Stimulated activated naive CD8-positive, alpha-beta T cell treated with anti-CD3 and anti-CD28 coated beads, Interleukin-15, Interleukin-2, amounts not matched to agents 100 U/mL and 50 U/mL, for 24 hours (primary cell): ENCODE results near the gene ARHGAP18.
A peak's percentile ranks its signal among the peaks of the same experiment; 100 is the strongest.
"Not testable (repeated sequence)": the region's sequence is repeated elsewhere in the genome, so short reads cannot be mapped to it uniquely, and the experiment has no call there.

ENCODE experiments used
- ATAC-seq: fragments of 150-1000 bp; cut with Tn5 transposase; one replicate; pipeline ENCODE4 v1.10.0; 2021
- DNase-seq: peaks from one replicate; pipeline ENCODE4 v3.0.0; 2021

Gene ARHGAP18

DNA sequence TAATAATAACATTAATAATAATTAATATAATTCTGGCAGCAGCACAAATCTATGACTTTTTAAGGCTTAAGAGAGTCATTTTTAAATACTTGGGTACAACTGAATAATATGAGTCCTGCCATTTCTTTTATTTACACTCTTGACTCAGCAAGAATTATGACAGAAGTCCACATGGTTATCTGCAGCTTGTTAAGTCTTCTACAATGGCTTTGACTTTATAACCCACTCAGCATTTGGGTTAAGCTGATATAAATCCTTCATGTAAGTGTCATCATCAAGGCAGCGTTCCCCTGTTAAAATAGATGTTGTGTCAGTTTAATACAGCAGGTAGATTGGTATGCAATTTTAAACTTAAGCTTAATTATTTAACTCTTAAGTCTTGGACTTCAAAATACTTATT is 131.7 kb downstream of the ARHGAP18 start:
- no peak for DNase-seq
- ATAC-seq = no peak

DNA sequence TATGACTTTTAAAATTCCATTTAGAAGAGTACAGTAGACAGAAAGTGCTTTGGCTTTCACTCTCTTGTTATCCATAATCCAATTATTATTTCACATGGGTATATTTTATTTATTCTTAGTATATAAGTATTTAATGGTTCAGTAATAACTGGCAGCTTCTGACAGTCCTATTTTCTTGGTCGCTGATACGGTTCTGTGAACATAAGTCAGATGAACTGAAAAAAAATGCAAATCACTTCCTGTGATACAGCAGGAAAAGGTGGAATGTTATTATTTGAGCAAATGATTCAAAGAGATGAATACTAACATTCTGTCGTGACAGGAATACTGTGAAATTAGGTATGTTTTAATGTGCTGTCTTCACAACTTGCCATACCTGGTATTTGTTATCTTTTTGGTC is 132.3 kb downstream of the ARHGAP18 start:
- ATAC-seq (no peak), DNase-seq (no peak)

DNA sequence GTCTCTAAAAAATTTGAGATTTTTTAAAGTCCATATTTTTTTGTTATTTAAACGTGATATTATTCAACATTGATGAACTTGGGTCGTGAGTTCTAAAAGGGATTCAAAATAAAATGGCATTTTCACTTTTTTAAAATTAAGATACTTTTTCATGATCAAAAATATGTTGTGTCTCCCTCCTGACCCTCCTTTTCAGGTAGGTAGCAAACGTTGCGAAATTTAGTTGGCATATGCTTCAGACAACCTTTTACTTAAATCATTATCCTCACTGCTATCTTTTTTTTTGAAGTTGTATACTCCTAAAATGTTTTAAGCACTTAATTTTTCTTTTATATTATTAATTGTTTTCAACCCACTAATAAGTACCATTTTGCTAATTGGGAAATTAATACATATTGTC is 133.5 kb downstream of the ARHGAP18 start:
- DNase-seq (no peak), ATAC-seq (no peak)

DNA sequence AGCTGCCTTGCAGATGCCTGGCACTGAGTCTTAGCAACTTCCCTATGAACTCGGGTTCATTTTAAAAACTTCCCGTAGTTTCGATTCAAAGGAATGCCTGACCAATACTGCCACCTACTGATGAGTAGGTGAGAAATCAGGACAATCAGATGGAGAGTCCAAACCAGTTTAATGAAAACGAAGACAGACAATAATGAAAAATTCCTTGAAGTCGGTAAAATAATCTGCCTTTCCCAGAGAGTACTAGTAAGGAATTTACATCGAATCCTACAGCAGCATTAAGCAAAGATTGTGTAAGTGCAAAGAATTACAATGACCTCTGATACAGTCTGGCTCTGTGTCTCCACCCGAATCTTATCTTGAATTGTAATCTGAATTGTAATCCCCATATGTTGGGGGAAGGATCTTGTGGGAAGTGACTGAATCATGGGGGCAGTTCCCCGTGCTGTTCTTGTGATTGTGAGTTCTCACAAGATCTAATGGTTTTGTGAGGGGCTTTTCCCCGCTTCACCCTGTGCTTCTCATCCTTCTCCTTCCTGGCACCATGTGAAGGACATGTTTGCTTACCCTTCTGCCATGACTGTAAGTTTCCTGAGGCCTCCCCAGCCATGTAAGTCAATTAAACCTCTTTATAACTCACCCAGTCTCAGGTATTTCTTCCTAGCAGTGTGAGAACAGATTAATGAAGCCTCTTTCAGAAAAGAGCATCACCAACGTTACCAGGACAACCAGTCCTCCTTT is 134.4 kb downstream of the ARHGAP18 start:
- ATAC-seq (peak; percentile 32), DNase-seq (no peak)

DNA sequence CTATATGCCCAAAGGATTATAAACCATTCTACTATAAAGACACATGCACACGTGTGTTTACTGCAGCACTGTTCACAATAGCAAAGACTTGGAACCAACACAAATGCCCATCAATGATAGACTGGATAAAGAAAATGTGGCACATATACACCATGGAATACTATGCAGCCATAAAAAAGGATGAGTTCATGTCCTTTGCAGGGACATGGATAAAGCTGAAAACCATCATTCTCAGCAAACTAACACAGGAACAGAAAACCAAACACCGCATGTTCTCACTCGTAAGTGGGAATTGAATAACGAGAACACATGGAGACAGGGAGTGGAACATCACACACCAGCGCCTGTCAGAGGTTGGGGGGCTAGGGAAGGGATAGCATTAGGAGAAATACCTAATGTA is 135.4 kb downstream of the ARHGAP18 start:
- DNase-seq, ATAC-seq: not testable (repeated sequence)

DNA sequence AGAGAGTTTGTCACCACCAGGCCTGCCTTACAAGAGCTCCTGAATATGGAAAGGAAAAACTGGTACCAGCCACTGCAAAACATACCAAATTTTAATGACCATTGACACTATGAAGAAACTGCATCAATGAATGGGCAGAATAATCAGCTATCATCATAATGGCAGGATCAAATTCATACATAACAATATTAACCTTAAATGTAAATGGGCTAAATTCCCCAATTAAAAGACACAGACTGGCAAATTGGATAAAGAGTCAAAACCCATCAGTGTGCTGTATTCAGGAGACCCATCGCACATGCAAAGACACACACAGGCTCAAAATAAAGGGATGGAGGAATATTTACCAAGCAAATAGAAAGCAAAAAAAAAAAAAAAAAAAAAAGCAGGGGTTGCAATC is 139.0 kb downstream of the ARHGAP18 start:
- DNase-seq, ATAC-seq: not testable (repeated sequence)

DNA sequence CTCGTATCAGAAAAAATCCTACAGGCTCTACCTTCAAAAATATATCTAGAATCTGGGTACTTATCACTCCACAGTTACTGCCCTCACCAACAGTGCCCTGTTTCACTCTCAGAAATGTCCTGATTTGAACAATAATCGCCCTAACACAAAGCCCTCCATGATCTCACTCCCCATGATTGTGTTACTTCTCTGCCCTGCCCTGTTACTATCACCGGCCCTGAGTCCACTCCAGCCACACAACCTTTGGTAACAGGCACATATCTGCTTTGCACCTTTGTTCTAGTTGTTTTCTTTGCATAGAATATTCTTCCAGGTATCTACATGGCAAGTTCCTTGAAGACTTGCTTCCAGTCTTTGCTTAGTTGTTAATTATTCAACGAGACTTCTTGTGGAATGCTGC is 142.0 kb downstream of the ARHGAP18 start:
- DNase-seq = no peak
- ATAC-seq = no peak

DNA sequence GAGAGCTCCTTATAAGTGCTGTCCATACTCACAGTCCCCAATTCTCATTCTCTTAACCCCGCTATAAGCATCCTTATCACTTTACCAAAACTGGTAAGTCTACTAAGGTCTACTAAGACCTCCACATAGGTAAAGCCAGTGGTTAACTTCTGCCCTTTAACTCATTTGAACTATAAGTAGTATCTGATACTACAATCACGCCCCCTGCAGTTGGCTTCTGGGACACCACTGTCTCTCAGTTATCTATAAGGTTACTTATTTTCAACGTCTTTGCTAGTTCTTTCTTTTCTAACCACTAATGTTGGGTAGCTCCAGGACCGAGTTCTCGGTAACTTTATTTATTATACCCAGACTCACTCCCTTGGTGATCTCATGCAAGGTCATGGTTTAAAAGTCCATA is 142.6 kb downstream of the ARHGAP18 start:
- ATAC-seq (peak; percentile 65), DNase-seq (peak; percentile 64)

DNA sequence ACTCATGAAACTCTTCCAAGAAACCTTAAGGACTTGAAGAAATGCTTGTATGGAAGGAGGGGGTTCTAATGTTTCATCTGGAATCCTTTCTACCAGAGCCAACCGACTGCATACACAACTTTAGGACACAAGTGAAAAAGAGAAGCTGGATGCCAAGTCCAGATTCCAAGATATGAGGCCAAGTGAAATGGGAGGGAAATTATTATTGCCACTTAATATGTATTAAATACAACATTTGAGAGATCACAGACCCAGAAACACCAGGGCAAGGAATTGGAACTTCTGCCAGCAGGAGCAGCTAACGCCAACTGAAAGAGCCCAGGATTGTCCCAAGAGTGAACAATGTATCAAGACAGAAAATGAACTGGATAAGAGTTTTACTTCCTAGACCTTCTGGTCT is 144.2 kb downstream of the ARHGAP18 start:
- no peak for ATAC-seq
- no peak for DNase-seq

DNA sequence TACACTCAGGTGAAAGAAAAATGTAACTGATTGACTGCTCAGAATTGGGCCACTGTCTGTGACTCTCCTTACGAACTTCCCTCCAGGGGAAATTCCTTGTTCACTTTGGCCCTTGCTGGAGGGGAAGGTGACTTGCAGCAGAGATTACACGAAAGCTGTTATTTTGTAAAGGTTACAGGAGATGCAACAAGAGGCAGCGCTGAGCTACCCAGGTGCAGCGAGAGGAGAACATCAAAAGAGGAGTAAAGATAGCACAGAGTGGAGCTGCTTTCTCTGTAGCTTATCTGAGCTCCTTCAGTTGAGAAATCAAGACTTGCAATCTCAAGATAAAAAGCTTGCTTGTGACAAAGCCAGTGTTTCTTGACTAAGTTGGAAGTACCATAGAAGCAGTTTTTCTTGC is 144.6 kb downstream of the ARHGAP18 start:
- ATAC-seq = no peak
- no peak for DNase-seq

DNA sequence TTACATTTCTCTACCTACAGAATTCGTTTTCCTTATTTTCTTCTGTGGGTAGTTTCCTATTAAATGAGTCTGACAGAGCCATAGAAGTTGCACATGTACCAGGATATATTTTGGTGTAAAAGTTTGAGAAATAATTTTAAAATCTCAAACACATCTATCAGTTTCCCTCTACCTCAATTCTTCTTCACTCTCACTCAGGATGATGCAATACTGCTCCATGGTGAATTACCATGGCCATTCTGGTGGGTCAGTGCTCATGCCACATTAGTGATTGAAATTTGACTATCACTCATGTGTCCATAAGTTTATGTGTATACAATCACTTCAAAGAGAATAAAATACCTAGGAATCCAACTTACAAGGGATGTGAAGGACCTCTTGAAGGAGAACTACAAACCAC is 151.7 kb downstream of the ARHGAP18 start:
- DNase-seq (no peak), ATAC-seq (no peak)

DNA sequence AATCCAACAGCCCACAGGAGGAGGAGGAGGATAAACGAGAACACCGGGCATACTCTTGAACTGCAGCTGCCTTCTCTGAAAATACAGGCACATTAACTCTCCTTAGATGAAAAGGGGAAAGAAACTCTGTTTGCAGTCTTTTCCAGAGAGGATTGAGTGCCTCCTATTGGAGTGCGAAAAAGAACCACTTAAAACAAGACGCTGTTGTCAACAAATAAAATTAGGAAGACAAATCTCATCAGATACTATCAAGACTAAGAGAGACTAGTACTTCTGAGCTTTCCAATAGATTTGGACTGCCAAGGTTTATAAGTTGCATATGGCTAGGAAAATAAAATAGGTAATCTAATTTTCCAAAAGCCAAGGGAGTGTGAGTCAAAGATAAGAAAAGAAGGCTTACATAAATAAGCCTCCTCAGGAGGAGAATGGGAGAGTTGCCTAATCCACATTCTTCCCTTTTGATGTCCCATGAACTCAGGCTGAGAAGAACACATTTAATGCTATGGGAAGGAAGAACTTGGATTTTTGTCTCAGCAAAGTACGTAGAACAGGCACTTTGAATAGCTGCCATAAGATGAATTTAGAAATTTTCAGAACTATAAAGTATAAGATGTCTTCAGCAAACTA is 154.7 kb downstream of the ARHGAP18 start:
- DNase-seq (no peak), ATAC-seq (no peak)

DNA sequence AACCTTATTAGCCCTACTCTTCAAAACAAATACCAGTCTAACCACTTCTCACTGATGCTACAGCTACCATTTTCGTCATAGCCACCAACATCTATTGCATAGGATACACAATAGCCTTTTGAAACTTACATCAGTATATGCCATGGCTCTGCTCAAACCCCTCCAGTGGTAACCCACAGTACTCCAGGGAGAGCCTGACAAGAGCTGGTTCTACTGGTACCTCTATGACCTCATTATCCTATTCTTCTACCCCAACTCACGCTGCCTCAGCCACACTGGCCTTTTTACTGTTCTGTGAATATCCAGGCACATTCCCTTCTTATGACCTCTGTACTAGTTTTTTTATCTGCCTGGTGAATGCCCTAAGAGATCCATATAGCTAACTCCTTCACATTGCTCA is 157.6 kb downstream of the ARHGAP18 start:
- ATAC-seq (no peak), DNase-seq (no peak)

DNA sequence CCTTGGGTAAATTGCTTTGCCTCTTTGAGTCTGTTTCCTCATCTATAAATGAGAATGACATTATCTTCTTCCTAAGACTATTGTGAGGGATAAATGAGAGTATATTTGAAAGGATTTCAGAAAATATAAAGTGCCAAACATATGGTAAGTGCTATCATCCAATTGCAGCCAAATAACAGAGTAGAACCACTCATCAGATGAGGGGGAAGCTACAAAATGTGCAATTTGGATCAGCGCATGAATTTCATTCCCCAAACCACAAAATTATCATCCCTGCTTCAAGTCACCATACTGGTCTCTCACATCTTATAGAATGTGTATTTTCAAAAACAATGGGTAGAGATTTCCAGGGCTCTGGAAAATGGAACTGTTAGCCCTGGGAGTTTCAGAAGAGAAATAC is 158.5 kb downstream of the ARHGAP18 start:
- no peak for ATAC-seq
- no peak for DNase-seq

DNA sequence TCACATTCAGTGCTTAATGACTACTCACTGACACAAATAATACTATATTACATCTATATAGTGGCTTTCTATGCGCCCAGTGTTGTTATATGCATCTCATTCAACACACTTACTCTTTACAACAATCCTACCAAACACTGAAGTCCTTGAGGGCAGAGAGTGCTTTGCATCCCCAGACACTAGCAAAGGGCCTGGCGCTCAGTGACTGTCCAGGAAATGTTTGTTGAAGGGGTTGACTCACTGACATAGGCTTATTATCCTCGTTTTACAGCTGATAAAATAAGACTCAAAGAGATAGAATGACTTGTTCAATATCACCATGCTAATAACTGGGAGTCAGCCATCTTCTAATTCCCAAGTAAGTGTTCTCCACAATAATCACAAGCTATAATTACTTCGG is 163.3 kb downstream of the ARHGAP18 start:
- ATAC-seq = no peak
- DNase-seq = no peak

DNA sequence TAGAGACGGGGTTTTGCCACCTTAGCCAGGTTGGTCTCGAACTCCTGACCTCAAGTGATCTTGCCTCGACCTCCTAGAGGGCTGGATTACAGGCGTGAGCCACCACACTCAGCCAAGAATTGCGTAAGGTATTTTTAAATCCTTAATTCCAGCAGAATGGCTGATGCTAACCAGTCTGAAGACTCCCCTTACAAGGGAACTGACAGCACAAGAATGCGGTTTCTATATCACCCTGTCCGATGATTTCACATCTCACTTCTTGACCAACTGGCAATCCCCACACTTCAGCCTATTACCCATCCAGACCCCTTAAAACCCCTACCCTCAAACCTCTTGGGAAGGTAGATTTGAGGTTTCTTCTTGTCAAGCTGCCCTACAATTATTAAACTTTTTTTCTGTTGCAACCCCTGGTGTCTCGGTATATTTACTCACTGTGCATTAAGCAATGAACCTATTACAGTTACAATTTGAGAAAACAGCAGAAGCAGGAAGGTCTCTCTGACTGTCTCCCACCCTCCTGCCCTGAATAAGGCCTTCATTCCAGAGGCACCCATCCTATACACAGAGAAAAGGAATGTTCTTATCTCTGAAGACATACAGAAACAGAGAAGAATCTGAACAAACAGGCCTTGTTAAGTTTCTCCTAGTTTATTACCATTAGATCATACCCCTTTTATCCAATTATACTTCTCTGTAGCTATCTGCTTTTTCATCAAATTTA is 164.9 kb downstream of the ARHGAP18 start:
- DNase-seq (no peak), ATAC-seq (no peak)

DNA sequence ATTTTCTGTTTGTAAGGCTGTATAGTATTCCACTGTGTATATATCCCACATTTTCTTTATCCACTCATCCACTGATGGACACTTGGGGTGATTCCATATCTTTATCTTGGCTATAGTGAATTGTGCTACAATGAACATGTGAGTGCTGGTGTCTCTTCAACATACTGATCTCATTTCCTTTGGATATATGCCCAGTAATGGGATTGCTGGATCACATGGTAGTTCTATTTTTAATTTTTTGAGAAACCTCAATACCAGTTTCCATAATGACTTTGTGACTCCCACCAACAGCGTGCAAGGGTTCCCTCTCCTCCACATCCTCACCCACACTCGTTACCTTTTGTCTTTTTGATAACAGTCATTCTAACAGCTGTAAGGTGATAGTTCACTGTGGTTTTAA is 166.0 kb downstream of the ARHGAP18 start:
- no peak for DNase-seq
- no peak for ATAC-seq

DNA sequence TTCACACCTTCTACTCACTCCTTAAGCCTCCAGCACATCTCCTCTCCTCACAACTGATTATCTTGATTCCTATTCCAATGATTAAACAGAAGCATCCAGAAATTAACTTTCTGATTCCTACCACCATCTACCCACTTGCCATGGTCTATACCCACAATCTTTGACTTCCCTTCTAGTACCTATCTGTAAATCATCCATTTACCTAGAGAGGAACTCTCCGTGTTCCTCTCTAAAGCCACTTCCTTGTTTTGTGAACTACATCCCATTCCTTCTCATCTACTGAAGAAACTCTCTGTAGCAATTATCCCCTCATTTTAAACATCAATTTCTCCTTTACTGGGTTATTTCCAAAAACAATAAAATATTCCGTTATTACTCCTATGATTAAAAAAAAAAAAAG is 167.3 kb downstream of the ARHGAP18 start:
- ATAC-seq = no peak
- DNase-seq = no peak

DNA sequence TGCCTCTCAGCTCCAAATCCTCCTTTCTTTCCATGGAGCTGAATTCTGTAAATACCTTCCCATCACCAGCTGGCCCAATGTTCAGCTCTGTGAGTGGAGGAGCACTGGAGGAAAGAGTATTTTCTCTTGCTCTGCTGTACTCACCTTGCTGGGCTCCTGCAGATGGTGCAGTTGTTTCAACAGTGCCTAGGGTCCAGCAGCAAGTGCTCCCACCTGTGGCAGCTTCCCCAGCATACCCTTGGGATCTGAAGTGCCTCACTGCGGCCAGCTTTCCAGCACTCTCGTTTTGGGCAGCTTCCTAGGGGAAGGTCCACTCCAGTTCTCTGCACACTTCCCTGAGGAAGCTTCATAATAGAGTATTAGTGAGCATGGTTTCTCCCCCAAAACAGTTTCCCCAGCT is 170.9 kb downstream of the ARHGAP18 start:
- DNase-seq (no peak), ATAC-seq (no peak)

DNA sequence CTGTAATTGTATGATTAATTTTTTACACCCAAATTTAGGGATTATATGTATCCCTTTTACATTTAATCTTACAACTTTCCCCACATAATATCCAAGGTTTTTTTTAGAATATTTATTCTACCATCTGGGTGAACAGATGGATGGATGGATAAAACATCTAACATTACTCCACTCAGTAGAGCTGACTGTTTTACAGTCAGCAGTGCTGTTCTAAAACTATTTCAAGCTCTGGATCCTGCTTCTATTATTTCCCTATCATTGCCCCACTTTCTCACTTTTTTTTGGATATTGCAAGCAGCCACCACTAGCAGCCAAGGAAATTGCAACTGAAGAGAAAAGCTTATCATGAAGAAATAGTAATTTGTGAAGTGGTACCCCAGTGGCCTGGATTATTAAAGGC is 173.7 kb downstream of the ARHGAP18 start:
- no peak for ATAC-seq
- no peak for DNase-seq

DNA sequence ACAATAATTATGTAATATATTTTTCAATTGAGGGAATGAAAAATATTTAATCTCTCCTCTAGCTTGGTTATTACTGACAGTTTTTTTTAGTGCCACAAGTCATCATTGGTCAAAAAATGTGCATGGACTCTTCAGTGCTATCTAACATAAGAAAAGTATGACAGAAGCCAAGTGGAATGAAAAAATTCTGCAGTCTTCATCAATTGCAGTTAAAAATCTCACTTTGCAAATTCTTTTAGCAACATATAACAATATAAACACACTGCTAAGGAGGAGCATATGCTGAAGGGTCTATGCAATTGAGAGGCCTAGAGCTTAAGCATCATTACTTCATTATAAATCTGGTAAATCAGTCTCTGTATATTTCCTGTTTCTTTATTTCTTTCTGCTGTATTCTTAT is 175.1 kb downstream of the ARHGAP18 start:
- ATAC-seq (no peak), DNase-seq (no peak)
